ENCODE measurements around the gene GAS2.

The GAS2 gene

GRCh38 chr11:22768281-22768680 is 101.9 kb downstream of the GAS2 start:
- H3K27me3 ChIP-seq (replicated peaks in 2 of 5; ENCODE audit: control insufficient read depth in 4 of 5, insufficient read depth in 5 of 5, low read length in 4 of 5) = no peaks in the 10 kb centered on the region
- H3K27ac ChIP-seq (ENCODE audit: insufficient read depth in 1 of 2, low read depth in 1 of 2, low read length in 2 of 2, poor library complexity in 1 of 2, severe bottlenecking in 2 of 2) = no peak overlapping the region
- DNase-seq = no peak
- WGBS (ENCODE audit: insufficient coverage) = 83% methylated on average over 1 of the region's 1 CpG
- H3K9me3 ChIP-seq (ENCODE audit: control extremely low read depth in 1 of 5, control insufficient read depth in 4 of 5, insufficient read depth in 2 of 5, low read depth in 1 of 5, low read length in 4 of 5) = no peaks in the 10 kb centered on the region
- ChIA-PET CTCF (interaction anchor here (2.0 kb wide), 1 partner anchor 19 kb away, joined by 6 read pairs; no protein-coding TSS in a partner anchor), POLR2A (no interaction called here)
- no peaks in the 10 kb centered on the region for H3K36me3 ChIP-seq (ENCODE audit: control insufficient read depth in 4 of 4, insufficient read depth in 4 of 4, low read length in 3 of 4)
- H3K4me3 ChIP-seq (ENCODE audit: control insufficient read depth in 1 of 7, extremely low read depth in 1 of 7, insufficient read depth in 4 of 7, low read depth in 2 of 7, low read length in 6 of 7) = no peak overlapping the region
- H3K4me1 ChIP-seq (ENCODE audit: control extremely low read depth in 1 of 4, control insufficient read depth in 4 of 4, insufficient read depth in 4 of 4, low read length in 3 of 4) = no peaks in the 10 kb centered on the region

GRCh38 chr11:22769081-22769480 is 102.7 kb downstream of the GAS2 start:
- ChIA-PET POLR2A (no interaction called here), CTCF (no interaction called here)
- no peak overlapping the region for H3K27ac ChIP-seq (ENCODE audit: insufficient read depth in 1 of 2, low read depth in 1 of 2, low read length in 2 of 2, poor library complexity in 1 of 2, severe bottlenecking in 2 of 2)
- H3K4me3 ChIP-seq (ENCODE audit: control insufficient read depth in 1 of 7, extremely low read depth in 1 of 7, insufficient read depth in 4 of 7, low read depth in 2 of 7, low read length in 6 of 7) = no peak overlapping the region
- no peaks in the 10 kb centered on the region for H3K36me3 ChIP-seq (ENCODE audit: control insufficient read depth in 4 of 4, insufficient read depth in 4 of 4, low read length in 3 of 4)
- DNase-seq = no peak
- no peaks in the 10 kb centered on the region for H3K27me3 ChIP-seq (replicated peaks in 2 of 5; ENCODE audit: control insufficient read depth in 4 of 5, insufficient read depth in 5 of 5, low read length in 4 of 5)
- H3K4me1 ChIP-seq (ENCODE audit: control extremely low read depth in 1 of 4, control insufficient read depth in 4 of 4, insufficient read depth in 4 of 4, low read length in 3 of 4) = no peaks in the 10 kb centered on the region
- WGBS (ENCODE audit: insufficient coverage) = 100% methylated on average over 1 of the region's 1 CpG
- no peaks in the 10 kb centered on the region for H3K9me3 ChIP-seq (ENCODE audit: control extremely low read depth in 1 of 5, control insufficient read depth in 4 of 5, insufficient read depth in 2 of 5, low read depth in 1 of 5, low read length in 4 of 5)

DNA sequence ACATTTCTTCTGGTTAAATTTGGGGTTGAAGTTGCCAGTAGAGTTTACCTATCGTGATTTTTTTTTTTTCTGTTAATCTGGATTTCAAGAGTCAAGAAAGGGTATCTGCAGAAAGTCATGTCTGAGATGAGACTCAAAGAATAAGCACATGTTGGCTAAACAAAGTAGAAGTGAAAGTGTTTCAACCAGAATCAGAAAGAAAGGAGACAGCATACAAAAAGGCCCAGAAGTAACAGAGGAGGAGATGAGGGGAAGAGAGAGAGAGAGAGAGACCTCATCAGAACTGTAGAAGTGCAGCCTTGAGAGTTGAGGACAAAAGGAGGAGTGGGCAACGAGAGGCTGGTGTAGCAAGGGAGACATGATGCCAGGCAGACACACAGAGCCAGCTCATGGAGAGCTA is 108.3 kb downstream of the GAS2 start:
- 93% methylated on average over 2 of the region's 2 CpGs for WGBS (ENCODE audit: insufficient coverage)
- no peaks in the 10 kb centered on the region for H3K36me3 ChIP-seq (ENCODE audit: control insufficient read depth in 4 of 4, insufficient read depth in 4 of 4, low read length in 3 of 4)
- H3K4me3 ChIP-seq (ENCODE audit: control insufficient read depth in 1 of 7, extremely low read depth in 1 of 7, insufficient read depth in 4 of 7, low read depth in 2 of 7, low read length in 6 of 7) = no peak overlapping the region
- H3K4me1 ChIP-seq (ENCODE audit: control extremely low read depth in 1 of 4, control insufficient read depth in 4 of 4, insufficient read depth in 4 of 4, low read length in 3 of 4) = peaks cover 0 to 9% (median 3%) of the 10 kb centered on the region in 4 experiments
- ChIA-PET POLR2A (no interaction called here), CTCF (no interaction called here)
- H3K27me3 ChIP-seq (replicated peaks in 2 of 5; ENCODE audit: control insufficient read depth in 4 of 5, insufficient read depth in 5 of 5, low read length in 4 of 5) = no peaks in the 10 kb centered on the region
- no peak for DNase-seq
- no peaks in the 10 kb centered on the region for H3K9me3 ChIP-seq (ENCODE audit: control extremely low read depth in 1 of 5, control insufficient read depth in 4 of 5, insufficient read depth in 2 of 5, low read depth in 1 of 5, low read length in 4 of 5)
- no peak overlapping the region for H3K27ac ChIP-seq (ENCODE audit: insufficient read depth in 1 of 2, low read depth in 1 of 2, low read length in 2 of 2, poor library complexity in 1 of 2, severe bottlenecking in 2 of 2)

DNA sequence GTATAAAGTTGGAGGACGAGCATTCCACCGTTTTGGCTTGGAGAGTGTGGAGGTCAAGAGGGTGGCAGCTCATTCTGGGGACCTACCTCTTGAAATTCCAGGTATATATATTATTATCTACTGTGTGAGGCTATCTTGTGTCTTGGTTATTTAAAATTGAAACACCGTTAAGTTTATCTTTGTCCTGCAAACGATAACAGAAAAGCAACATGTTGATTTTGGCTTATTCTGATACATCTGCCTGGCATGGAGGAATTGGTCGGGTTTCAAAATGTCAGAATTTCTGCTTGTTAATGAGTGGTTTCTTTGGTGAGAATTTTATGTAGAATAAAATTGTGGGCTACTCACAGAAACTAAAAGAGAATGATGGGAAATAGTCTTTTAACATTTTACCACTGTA is 108.8 kb downstream of the GAS2 start:
- H3K27ac ChIP-seq (ENCODE audit: insufficient read depth in 1 of 2, low read depth in 1 of 2, low read length in 2 of 2, poor library complexity in 1 of 2, severe bottlenecking in 2 of 2) = no peak overlapping the region
- H3K4me3 ChIP-seq (ENCODE audit: control insufficient read depth in 1 of 7, extremely low read depth in 1 of 7, insufficient read depth in 4 of 7, low read depth in 2 of 7, low read length in 6 of 7) = no peak overlapping the region
- ChIA-PET CTCF (no interaction called here), POLR2A (no interaction called here)
- WGBS (ENCODE audit: insufficient coverage) = 100% methylated on average over 3 of the region's 5 CpGs
- H3K27me3 ChIP-seq (replicated peaks in 2 of 5; ENCODE audit: control insufficient read depth in 4 of 5, insufficient read depth in 5 of 5, low read length in 4 of 5) = no peaks in the 10 kb centered on the region
- no peak for DNase-seq
- H3K36me3 ChIP-seq (ENCODE audit: control insufficient read depth in 4 of 4, insufficient read depth in 4 of 4, low read length in 3 of 4) = no peaks in the 10 kb centered on the region
- H3K9me3 ChIP-seq (ENCODE audit: control extremely low read depth in 1 of 5, control insufficient read depth in 4 of 5, insufficient read depth in 2 of 5, low read depth in 1 of 5, low read length in 4 of 5) = no peaks in the 10 kb centered on the region
- peaks cover 0 to 9% (median 3%) of the 10 kb centered on the region in 4 experiments for H3K4me1 ChIP-seq (ENCODE audit: control extremely low read depth in 1 of 4, control insufficient read depth in 4 of 4, insufficient read depth in 4 of 4, low read length in 3 of 4)

GRCh38 chr11:22778642-22779041 is 112.2 kb downstream of the GAS2 start:
- Histone ChIP-seq H3K4me3 (ENCODE audit: control insufficient read depth in 1 of 7, extremely low read depth in 1 of 7, insufficient read depth in 4 of 7, low read depth in 2 of 7, low read length in 6 of 7) (no peak overlapping the region), H3K4me1 (ENCODE audit: control extremely low read depth in 1 of 4, control insufficient read depth in 4 of 4, insufficient read depth in 4 of 4, low read length in 3 of 4) (peaks cover 0 to 15% (median 5%) of the 10 kb centered on the region in 4 experiments), H3K36me3 (ENCODE audit: control insufficient read depth in 4 of 4, insufficient read depth in 4 of 4, low read length in 3 of 4) (no peaks in the 10 kb centered on the region), H3K27me3 (replicated peaks in 2 of 5; ENCODE audit: control insufficient read depth in 4 of 5, insufficient read depth in 5 of 5, low read length in 4 of 5) (no peaks in the 10 kb centered on the region), H3K27ac (ENCODE audit: insufficient read depth in 1 of 2, low read depth in 1 of 2, low read length in 2 of 2, poor library complexity in 1 of 2, severe bottlenecking in 2 of 2) (no peak overlapping the region), H3K9me3 (ENCODE audit: control extremely low read depth in 1 of 5, control insufficient read depth in 4 of 5, insufficient read depth in 2 of 5, low read depth in 1 of 5, low read length in 4 of 5) (no peaks in the 10 kb centered on the region)
- CTCF ChIA-PET = interaction anchor here (1.6 kb wide), 1 partner anchor 9 kb away, joined by 4 read pairs; no protein-coding TSS in a partner anchor
- DNase-seq = peak in 2 of 3 donors; percentile 19 to 45
- POLR2A ChIA-PET = no interaction called here

DNA sequence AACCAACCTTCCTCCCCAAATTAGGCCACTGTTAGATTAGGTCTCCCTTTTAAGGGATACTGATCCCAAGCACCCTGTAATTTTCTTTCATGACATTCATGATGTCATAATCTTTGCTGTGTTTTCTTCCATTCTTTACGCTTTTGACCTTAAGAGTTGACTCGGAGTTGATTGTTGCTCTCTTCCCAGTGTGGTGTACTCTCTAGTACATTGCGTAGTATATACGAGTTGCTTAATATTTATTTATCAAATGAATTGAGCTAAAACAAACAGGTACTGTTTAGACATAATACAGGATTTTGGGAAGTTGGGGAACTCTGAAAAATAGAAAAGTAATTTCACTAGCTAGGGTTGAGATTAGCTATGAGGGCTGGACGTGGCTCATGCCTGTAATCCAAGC is 113.4 kb downstream of the GAS2 start:
- no peak for DNase-seq
- no peaks in the 10 kb centered on the region for H3K9me3 ChIP-seq (ENCODE audit: control extremely low read depth in 1 of 5, control insufficient read depth in 4 of 5, insufficient read depth in 2 of 5, low read depth in 1 of 5, low read length in 4 of 5)
- no peaks in the 10 kb centered on the region for H3K27me3 ChIP-seq (replicated peaks in 2 of 5; ENCODE audit: control insufficient read depth in 4 of 5, insufficient read depth in 5 of 5, low read length in 4 of 5)
- peaks cover 0 to 15% (median 5%) of the 10 kb centered on the region in 4 experiments for H3K4me1 ChIP-seq (ENCODE audit: control extremely low read depth in 1 of 4, control insufficient read depth in 4 of 4, insufficient read depth in 4 of 4, low read length in 3 of 4)
- no peaks in the 10 kb centered on the region for H3K36me3 ChIP-seq (ENCODE audit: control insufficient read depth in 4 of 4, insufficient read depth in 4 of 4, low read length in 3 of 4)
- CTCF ChIA-PET = interaction anchor here (1.1 to 1.3 kb wide), 2 partner anchors 8 to 448 kb away, joined by 3 to 4 read pairs; no protein-coding TSS in a partner anchor
- no peak overlapping the region for H3K4me3 ChIP-seq (ENCODE audit: control insufficient read depth in 1 of 7, extremely low read depth in 1 of 7, insufficient read depth in 4 of 7, low read depth in 2 of 7, low read length in 6 of 7)
- POLR2A ChIA-PET = no interaction called here
- no peak overlapping the region for H3K27ac ChIP-seq (ENCODE audit: insufficient read depth in 1 of 2, low read depth in 1 of 2, low read length in 2 of 2, poor library complexity in 1 of 2, severe bottlenecking in 2 of 2)
- WGBS (ENCODE audit: insufficient coverage) = 100% methylated on average over 2 of the region's 5 CpGs

GRCh38 chr11:22780952-22781593 is 114.7 kb downstream of the GAS2 start:
- CTCF ChIA-PET = interaction anchor here (0.5 to 1.6 kb wide), 4 partner anchors 11 to 1840 kb away, joined by 3 to 4 read pairs (median 3); no protein-coding TSS in a partner anchor
- peak in 2 of 3 donors; percentile 25 to 45 for DNase-seq
- Histone ChIP-seq H3K9me3 (ENCODE audit: control extremely low read depth in 1 of 5, control insufficient read depth in 4 of 5, insufficient read depth in 2 of 5, low read depth in 1 of 5, low read length in 4 of 5) (no peaks in the 10 kb centered on the region), H3K4me3 (ENCODE audit: control insufficient read depth in 1 of 7, extremely low read depth in 1 of 7, insufficient read depth in 4 of 7, low read depth in 2 of 7, low read length in 6 of 7) (no peak overlapping the region), H3K27ac (ENCODE audit: insufficient read depth in 1 of 2, low read depth in 1 of 2, low read length in 2 of 2, poor library complexity in 1 of 2, severe bottlenecking in 2 of 2) (no peak overlapping the region), H3K4me1 (ENCODE audit: control extremely low read depth in 1 of 4, control insufficient read depth in 4 of 4, insufficient read depth in 4 of 4, low read length in 3 of 4) (peaks cover 0 to 15% (median 5%) of the 10 kb centered on the region in 4 experiments), H3K27me3 (replicated peaks in 2 of 5; ENCODE audit: control insufficient read depth in 4 of 5, insufficient read depth in 5 of 5, low read length in 4 of 5) (no peaks in the 10 kb centered on the region), H3K36me3 (ENCODE audit: control insufficient read depth in 4 of 4, insufficient read depth in 4 of 4, low read length in 3 of 4) (no peaks in the 10 kb centered on the region)
- POLR2A ChIA-PET = no interaction called here
- 60% methylated on average over 2 of the region's 3 CpGs for WGBS (ENCODE audit: insufficient coverage)
